Muscle layer of duodenum (tissue), 2 donors: ENCODE measurements around the gene RBM26.

ENCODE experiments used
- H3K27ac ChIP-seq: one replicate; pipeline ENCODE4 v1.7.0; 2013; ENCODE audit warnings: mild to moderate bottlenecking, low read length
- H3K27me3 ChIP-seq: one replicate; pipeline ENCODE4 v1.7.0; 2013; ENCODE audit warnings: low read depth, mild to moderate bottlenecking, control low read depth, low read length
- H3K36me3 ChIP-seq, 2 donors: one replicate each; pipeline ENCODE4 v1.7.0; 2013; ENCODE audit warnings: low read length in 2 of 2, control low read depth in 1 of 2, mild to moderate bottlenecking in 1 of 2; ENCODE audit not compliant: insufficient read depth in 2 of 2, control insufficient read depth in 1 of 2
- H3K4me1 ChIP-seq, 2 donors: one replicate each; pipeline ENCODE4 v1.7.0; 2013; ENCODE audit warnings: low read length in 2 of 2, mild to moderate bottlenecking in 2 of 2, control low read depth in 1 of 2, moderate library complexity in 1 of 2; ENCODE audit not compliant: insufficient read depth in 2 of 2, control insufficient read depth in 1 of 2
- H3K4me3 ChIP-seq, 2 donors: one replicate each; pipeline ENCODE4 v1.7.0; 2013; ENCODE audit warnings: low read length in 2 of 2, low read depth in 1 of 2, mild to moderate bottlenecking in 1 of 2
- H3K9me3 ChIP-seq, 2 donors: one replicate each; pipeline ENCODE4 v1.7.0; 2013; ENCODE audit warnings: low read length in 2 of 2, control low read depth in 1 of 2, mild to moderate bottlenecking in 1 of 2; ENCODE audit not compliant: control insufficient read depth in 1 of 2
- donor health status: healthy.

Gene RBM26, protein sequence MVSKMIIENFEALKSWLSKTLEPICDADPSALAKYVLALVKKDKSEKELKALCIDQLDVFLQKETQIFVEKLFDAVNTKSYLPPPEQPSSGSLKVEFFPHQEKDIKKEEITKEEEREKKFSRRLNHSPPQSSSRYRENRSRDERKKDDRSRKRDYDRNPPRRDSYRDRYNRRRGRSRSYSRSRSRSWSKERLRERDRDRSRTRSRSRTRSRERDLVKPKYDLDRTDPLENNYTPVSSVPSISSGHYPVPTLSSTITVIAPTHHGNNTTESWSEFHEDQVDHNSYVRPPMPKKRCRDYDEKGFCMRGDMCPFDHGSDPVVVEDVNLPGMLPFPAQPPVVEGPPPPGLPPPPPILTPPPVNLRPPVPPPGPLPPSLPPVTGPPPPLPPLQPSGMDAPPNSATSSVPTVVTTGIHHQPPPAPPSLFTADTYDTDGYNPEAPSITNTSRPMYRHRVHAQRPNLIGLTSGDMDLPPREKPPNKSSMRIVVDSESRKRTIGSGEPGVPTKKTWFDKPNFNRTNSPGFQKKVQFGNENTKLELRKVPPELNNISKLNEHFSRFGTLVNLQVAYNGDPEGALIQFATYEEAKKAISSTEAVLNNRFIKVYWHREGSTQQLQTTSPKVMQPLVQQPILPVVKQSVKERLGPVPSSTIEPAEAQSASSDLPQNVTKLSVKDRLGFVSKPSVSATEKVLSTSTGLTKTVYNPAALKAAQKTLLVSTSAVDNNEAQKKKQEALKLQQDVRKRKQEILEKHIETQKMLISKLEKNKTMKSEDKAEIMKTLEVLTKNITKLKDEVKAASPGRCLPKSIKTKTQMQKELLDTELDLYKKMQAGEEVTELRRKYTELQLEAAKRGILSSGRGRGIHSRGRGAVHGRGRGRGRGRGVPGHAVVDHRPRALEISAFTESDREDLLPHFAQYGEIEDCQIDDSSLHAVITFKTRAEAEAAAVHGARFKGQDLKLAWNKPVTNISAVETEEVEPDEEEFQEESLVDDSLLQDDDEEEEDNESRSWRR

DNA sequence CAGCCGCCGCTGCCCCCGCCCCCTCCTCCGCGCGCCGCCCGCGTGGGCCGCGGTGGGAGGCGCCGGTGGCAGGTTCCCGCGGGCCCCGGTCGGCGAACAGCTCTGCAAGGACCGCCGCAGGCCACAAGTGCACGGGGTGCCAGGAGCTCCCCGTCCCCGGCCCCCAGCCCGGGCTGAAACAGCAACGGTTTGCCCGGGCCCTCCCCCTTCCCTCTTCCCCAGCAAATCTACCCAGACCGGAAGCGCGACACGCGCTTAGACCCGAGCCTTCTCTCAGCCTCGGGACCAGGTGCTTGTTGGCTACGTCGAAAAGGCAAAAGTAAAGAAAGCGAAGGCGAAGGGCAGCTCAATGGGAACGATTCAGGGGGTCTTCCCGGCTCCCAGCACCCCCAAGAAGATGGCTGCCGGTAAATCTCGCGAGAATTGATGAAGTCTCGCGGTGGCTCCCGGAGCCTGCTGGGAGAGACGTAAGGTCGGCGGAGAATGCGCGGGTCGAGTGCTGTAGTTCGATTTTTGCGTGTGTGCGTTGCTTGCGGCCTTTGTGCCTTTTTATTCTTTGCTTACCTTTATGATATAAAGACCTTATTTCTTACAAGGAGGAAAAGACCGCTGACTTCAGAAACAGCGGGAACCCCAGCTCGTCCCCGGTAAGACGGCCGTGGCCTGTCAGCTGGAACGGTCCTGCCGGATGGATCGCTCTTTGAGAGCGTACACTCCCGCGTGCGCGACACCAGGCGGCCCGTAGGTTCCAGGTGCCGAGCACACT, at the start of gene RBM26:
RBM26 (minus strand) TSS at position 425 of the 766 bp plus-strand sequence. CDS start 481 bp downstream, outside the sequence.
- Histone ChIP-seq H3K4me1 (peaks cover 30 to 37% of the 10 kb centered on the region in 2 donors), H3K36me3 (peaks cover 0 to 3% of the 10 kb centered on the region in 2 donors), H3K4me3 (peak within 1 kb of the TSS; percentile 82 to 93), H3K27ac (peak within 1 kb of the TSS; percentile 94), H3K9me3 (no peaks in the 10 kb centered on the region), H3K27me3 (no peaks in the 10 kb centered on the region)

DNA sequence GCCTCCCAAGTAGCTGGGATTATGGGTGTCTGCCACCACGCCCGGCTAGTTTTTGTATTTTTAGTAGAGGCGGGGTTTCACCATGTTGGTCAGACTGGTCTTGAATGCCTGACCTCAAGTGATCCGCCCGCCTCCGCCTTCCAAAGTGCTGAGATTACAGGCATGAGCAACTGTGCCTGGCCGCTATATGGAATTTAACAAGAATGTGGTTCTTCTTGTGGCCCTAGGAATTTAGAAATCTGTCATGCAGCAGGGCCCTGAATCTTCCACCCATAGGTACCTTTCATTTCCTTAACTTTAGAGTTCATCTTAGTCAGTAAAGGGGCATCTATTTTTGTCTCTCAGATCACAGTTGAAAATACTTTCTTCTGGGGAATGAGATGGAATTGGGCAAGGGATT, 49.3 kb upstream of the RBM26 start:
- Histone ChIP-seq H3K9me3 (no peaks in the 10 kb centered on the region), H3K4me3 (no peak overlapping the region), H3K36me3 (no peaks in the 10 kb centered on the region), H3K4me1 (no peaks in the 10 kb centered on the region), H3K27ac (no peak overlapping the region), H3K27me3 (no peaks in the 10 kb centered on the region)

- no peaks in the 10 kb centered on the region for H3K36me3 ChIP-seq
- no peak overlapping the region for H3K27ac ChIP-seq
- no peak overlapping the region for H3K4me3 ChIP-seq
- no peaks in the 10 kb centered on the region for H3K27me3 ChIP-seq
- H3K9me3 ChIP-seq: no peaks in the 10 kb centered on the region
- no peaks in the 10 kb centered on the region for H3K4me1 ChIP-seq
These were observed 46.3 kb upstream of the RBM26 start for GRCh38 chr13:79452239-79452913.

DNA sequence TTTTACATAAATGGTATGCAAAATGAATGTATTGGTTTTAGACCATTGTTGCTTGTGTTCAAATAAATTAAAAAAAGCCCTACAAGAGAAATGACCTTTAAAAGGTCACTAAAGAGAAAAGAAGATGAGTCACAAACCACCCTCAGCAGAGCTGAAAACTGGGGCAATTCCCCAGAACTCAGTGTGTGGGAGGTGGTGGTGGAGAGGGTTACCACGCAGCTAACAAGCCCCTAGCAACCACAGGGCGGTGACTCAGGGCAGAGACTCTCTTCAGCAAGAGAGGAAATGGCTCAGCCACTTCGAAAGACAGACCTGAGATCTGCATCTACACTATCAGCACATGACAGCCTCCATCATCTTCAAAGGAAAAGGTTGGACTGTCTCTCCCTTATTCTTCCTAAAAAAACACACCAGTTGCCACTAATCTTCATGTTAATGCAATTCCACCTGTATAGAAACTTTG, 45.5 kb upstream of the RBM26 start:
- Histone ChIP-seq H3K27ac (no peak overlapping the region), H3K4me1 (no peaks in the 10 kb centered on the region), H3K36me3 (no peaks in the 10 kb centered on the region), H3K4me3 (no peak overlapping the region), H3K9me3 (no peaks in the 10 kb centered on the region), H3K27me3 (no peaks in the 10 kb centered on the region)

- Histone ChIP-seq H3K27ac (no peak overlapping the region), H3K4me3 (no peak overlapping the region), H3K4me1 (no peaks in the 10 kb centered on the region), H3K36me3 (no peaks in the 10 kb centered on the region), H3K27me3 (no peaks in the 10 kb centered on the region), H3K9me3 (no peaks in the 10 kb centered on the region)
These were observed 44.1 kb upstream of the RBM26 start for GRCh38 chr13:79450110-79450509.

DNA sequence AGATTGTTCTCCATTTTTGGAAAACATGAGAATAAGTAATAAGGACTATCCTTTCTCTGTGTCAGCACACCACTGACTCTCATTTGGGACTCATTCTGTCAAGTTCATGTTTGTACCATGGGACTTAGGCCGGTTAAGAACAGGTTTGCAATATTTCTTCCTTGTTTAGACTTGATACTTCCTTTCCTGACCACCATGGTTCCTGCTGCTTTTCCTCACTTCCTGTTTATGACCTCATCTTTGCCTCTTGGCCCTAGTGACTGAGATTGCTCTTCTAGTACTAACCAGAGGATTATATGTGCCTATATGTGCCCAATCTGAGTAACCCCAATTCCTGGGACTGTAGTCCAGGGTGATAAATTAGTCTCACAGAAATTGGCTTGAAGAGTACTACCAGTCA, 42.4 kb upstream of the RBM26 start:
- no peak overlapping the region for H3K27ac ChIP-seq
- H3K4me1 ChIP-seq: no peaks in the 10 kb centered on the region
- no peak overlapping the region for H3K4me3 ChIP-seq
- no peaks in the 10 kb centered on the region for H3K36me3 ChIP-seq
- no peaks in the 10 kb centered on the region for H3K27me3 ChIP-seq
- no peaks in the 10 kb centered on the region for H3K9me3 ChIP-seq

GRCh38 chr13:79447741-79448140, 41.7 kb upstream of the RBM26 start:
- H3K4me3 ChIP-seq: no peak overlapping the region

GRCh38 chr13:79447141-79447540, 41.1 kb upstream of the RBM26 start:
- Histone ChIP-seq H3K27me3 (no peaks in the 10 kb centered on the region), H3K9me3 (no peaks in the 10 kb centered on the region), H3K27ac (no peak overlapping the region), H3K4me1 (no peaks in the 10 kb centered on the region), H3K4me3 (no peak overlapping the region), H3K36me3 (no peaks in the 10 kb centered on the region)

More at GRCh38 chr13:79447741-79448140, 41.7 kb upstream of the RBM26 start:
- H3K4me1 ChIP-seq: no peaks in the 10 kb centered on the region
- H3K36me3 ChIP-seq: no peaks in the 10 kb centered on the region
- no peaks in the 10 kb centered on the region for H3K27me3 ChIP-seq
- H3K27ac ChIP-seq: no peak overlapping the region
- no peaks in the 10 kb centered on the region for H3K9me3 ChIP-seq

GRCh38 chr13:79445968-79446645, 40.1 kb upstream of the RBM26 start:
- Histone ChIP-seq H3K27ac (no peak overlapping the region), H3K9me3 (no peaks in the 10 kb centered on the region), H3K4me1 (no peaks in the 10 kb centered on the region), H3K4me3 (no peak overlapping the region), H3K36me3 (no peaks in the 10 kb centered on the region), H3K27me3 (no peaks in the 10 kb centered on the region)

GRCh38 chr13:79442706-79443105, 36.7 kb upstream of the RBM26 start:
- Histone ChIP-seq H3K27me3 (no peaks in the 10 kb centered on the region), H3K4me3 (no peak overlapping the region), H3K4me1 (no peaks in the 10 kb centered on the region), H3K36me3 (no peaks in the 10 kb centered on the region), H3K9me3 (no peaks in the 10 kb centered on the region), H3K27ac (peak overlapping the region; percentile 23)
